Panc1 (cell line): ENCODE measurements around the gene KCND3. TPM values are rescaled to one million over a fixed set of nuclear protein-coding genes. Genes with fewer than 3 reads are reported as not detected.

Experiments
- ATAC-seq: fragments of 200-7000 bp; cut with Tn5 transposase; 2 replicates; pipeline ENCODE4 v1.9.1; 2020; ENCODE audit warnings: mild to moderate bottlenecking, moderate library complexity
- BruUV-seq: library from RNA; stranded (reverse); fragments of 400-500 nt; replicated peaks from 2 replicates; lab custom pipeline; 2021; lab: Mats Ljungman, UMichigan
- CTCF ChIA-PET: fragments of 300-600 bp; sonication (Branson Sonifier 250); formaldehyde crosslinking; loops from one replicate; lab custom pipeline; 2022; ENCODE audit warnings: antibody characterized with exemption; lab: Charles Lee
- POLR2A ChIA-PET: fragments of 300-600 bp; sonication (Branson Sonifier 250); formaldehyde crosslinking; loops from one replicate; lab custom pipeline; 2022; ENCODE audit warnings: antibody characterized with exemption; lab: Charles Lee
- DNase-seq: peaks from one replicate; pipeline ENCODE4 v3.0.0-alpha.2; 2010; ENCODE audit warnings: low read depth, low spot score
- H3K27ac ChIP-seq: 2 replicates; pipeline ENCODE4 v1.5.1; 2011; ENCODE audit warnings: mild to moderate bottlenecking, low read length, inconsistent platforms
- H3K27me3 ChIP-seq: fragments of 200-500 bp; sonication (Bioruptor generic); 2 replicates; pipeline ENCODE4 v1.6.0; 2014; ENCODE audit warnings: low read length, inconsistent platforms; ENCODE audit not compliant: control insufficient read depth, insufficient read depth
- H3K36me3 ChIP-seq: fragments of 200-500 bp; sonication (Bioruptor generic); 2 replicates; pipeline ENCODE4 v1.5.1; 2014; ENCODE audit warnings: inconsistent platforms, mild to moderate bottlenecking, low read length, moderate library complexity; ENCODE audit not compliant: control insufficient read depth, insufficient read depth
- H3K4me1 ChIP-seq: 2 replicates; pipeline ENCODE4 v1.5.1; 2011; ENCODE audit warnings: inconsistent platforms, mild to moderate bottlenecking, low read length, moderate library complexity; ENCODE audit not compliant: control insufficient read depth, insufficient read depth
- H3K4me3 ChIP-seq, 2 experiments: 2 replicates each; pipeline ENCODE4 v1.5.1; 2011 to 2012; ENCODE audit warnings: low read depth in 2 of 2, low read length in 2 of 2, mild to moderate bottlenecking in 2 of 2, inconsistent platforms in 1 of 2, moderate library complexity in 1 of 2
- H3K9me3 ChIP-seq: fragments of 200-500 bp; sonication (Bioruptor generic); 2 replicates; pipeline ENCODE4 v1.5.1; 2014; ENCODE audit warnings: low read depth, mild to moderate bottlenecking, inconsistent platforms, low read length, moderate library complexity; ENCODE audit not compliant: control insufficient read depth, insufficient read depth
- POLR2AphosphoS5 ChIP-seq: IDR thresholded peaks from 2 replicates; pipeline ENCODE4 v1.6.1; 2012; ENCODE audit warnings: mild to moderate bottlenecking, low read depth, low read length, moderate library complexity
- SIN3A ChIP-seq: IDR thresholded peaks from 2 replicates; pipeline ENCODE4 v1.6.1; 2012; ENCODE audit warnings: low read depth, mild to moderate bottlenecking, low read length, moderate library complexity, borderline replicate concordance; ENCODE audit not compliant: insufficient read depth
- TCF7L2 ChIP-seq: IDR thresholded peaks from 2 replicates; pipeline ENCODE4 v1.6.1; 2011; ENCODE audit warnings: mild to moderate bottlenecking, low read depth, low read length, inconsistent platforms
- in situ Hi-C: cut with HindIII; loops from 2 replicates; pipeline ENCODE4 v1.10.0; 2016; ENCODE audit warnings: low sequenced_read_pairs, low pct_unique_long_range_greater_than_20kb
- intact Hi-C: fragments of 100-400 bp; cut with micrococcal nuclease; formaldehyde crosslinking; loops from one replicate; pipeline ENCODE4 v1.10.0; 2022; ENCODE audit not compliant: unreplicated experiment
- total RNA-seq: library from RNA; stranded (reverse); gene quantifications from one replicate; pipeline ENCODE4 v1.2.1, GENCODE V29; 2021; ENCODE audit not compliant: unreplicated experiment
- TF ChIP-seq, protein P1 (sequence below), 2 experiments: IDR thresholded peaks; 2 replicates each; pipeline ENCODE4 v1.6.1; 2011 to 2012; ENCODE audit warnings: low read depth in 2 of 2, control low read depth in 1 of 2, low read length in 1 of 2, mild to moderate bottlenecking in 1 of 2, moderate library complexity in 1 of 2; ENCODE audit not compliant: insufficient read depth in 1 of 2
- TF ChIP-seq, protein P2 (sequence below): fragments of 450-650 bp; IDR thresholded peaks from 2 replicates; pipeline ENCODE4 v1.5.1; 2017; ENCODE audit warnings: mild to moderate bottlenecking

The KCND3 gene
- total RNA-seq, 1 experiment from 2014 or later, result not detected

DNA sequence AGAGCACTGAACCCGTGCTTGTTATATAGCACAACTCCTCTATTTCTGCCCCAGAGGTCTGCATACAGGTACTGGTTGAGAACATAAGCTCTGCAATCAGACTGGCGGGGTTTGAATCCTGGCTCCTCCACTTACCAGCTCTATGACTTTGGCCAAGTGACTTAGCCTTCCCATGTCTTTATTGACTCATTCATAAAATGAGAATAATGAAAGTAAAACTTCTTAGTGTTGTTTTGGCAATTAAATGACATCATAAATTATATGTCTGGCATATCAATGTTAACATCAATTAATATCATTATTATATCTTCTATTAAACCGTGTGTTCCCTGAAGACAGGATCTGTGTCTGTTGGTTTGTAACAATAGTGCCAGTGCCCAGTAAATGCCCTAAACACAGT, 254.6 kb downstream of the KCND3 start:
- H3K27me3 ChIP-seq, result no peaks in the 10 kb centered on the region; the same call in 1 of the 2 replicates
- H3K4me1 ChIP-seq, result no peaks in the 10 kb centered on the region
- H3K36me3 ChIP-seq, result no peaks in the 10 kb centered on the region
- in situ Hi-C loops (no loop called here), intact Hi-C loops (no loop called here)
- BruUV-seq, result no TSS peak
- ChIA-PET CTCF (interaction anchor here (0.8 kb wide), 1 partner anchor 227 kb away, joined by 3 read pairs; no protein-coding TSS in a partner anchor), POLR2A (no interaction called here)
- no peaks in the 10 kb centered on the region for H3K9me3 ChIP-seq
- DNase-seq, result no peak
- H3K27ac ChIP-seq, result no peak overlapping the region
- no peak for ATAC-seq
- H3K4me3 ChIP-seq, result no peak overlapping the region
- no peak for TF ChIP-seq POLR2AphosphoS5

DNA sequence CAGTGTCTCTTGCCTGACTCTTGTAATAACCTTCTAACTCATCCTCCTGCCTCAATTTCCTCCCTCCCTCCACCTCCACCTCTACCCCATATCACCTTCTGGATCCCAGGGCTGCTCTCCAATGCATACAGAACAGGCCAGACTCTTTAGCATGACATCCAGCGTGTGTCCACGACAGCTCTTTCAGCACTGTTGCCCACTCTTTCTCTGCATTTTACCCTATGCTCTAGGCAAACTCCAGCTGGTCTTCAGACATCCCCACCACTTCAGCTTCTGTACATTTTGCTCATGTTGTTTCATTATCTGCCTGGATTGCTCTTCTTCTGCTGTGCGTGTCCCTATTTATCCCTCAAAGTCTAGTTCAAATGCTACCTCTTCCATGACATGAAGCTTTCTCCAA, 255.0 kb downstream of the KCND3 start:
- Histone ChIP-seq H3K27me3 (no peaks in the 10 kb centered on the region; the same call in 1 of the 2 replicates), H3K4me1 (no peaks in the 10 kb centered on the region), H3K4me3 (no peak overlapping the region), H3K27ac (no peak overlapping the region), H3K9me3 (no peaks in the 10 kb centered on the region), H3K36me3 (no peaks in the 10 kb centered on the region)
- ATAC-seq, result no peak
- BruUV-seq, result no TSS peak
- CTCF ChIA-PET, result interaction anchor here (0.8 kb wide), 1 partner anchor 227 kb away, joined by 3 read pairs; no protein-coding TSS in a partner anchor
- no peak for DNase-seq
- in situ Hi-C loops, result no loop called here
- TF ChIP-seq, protein P1, sequence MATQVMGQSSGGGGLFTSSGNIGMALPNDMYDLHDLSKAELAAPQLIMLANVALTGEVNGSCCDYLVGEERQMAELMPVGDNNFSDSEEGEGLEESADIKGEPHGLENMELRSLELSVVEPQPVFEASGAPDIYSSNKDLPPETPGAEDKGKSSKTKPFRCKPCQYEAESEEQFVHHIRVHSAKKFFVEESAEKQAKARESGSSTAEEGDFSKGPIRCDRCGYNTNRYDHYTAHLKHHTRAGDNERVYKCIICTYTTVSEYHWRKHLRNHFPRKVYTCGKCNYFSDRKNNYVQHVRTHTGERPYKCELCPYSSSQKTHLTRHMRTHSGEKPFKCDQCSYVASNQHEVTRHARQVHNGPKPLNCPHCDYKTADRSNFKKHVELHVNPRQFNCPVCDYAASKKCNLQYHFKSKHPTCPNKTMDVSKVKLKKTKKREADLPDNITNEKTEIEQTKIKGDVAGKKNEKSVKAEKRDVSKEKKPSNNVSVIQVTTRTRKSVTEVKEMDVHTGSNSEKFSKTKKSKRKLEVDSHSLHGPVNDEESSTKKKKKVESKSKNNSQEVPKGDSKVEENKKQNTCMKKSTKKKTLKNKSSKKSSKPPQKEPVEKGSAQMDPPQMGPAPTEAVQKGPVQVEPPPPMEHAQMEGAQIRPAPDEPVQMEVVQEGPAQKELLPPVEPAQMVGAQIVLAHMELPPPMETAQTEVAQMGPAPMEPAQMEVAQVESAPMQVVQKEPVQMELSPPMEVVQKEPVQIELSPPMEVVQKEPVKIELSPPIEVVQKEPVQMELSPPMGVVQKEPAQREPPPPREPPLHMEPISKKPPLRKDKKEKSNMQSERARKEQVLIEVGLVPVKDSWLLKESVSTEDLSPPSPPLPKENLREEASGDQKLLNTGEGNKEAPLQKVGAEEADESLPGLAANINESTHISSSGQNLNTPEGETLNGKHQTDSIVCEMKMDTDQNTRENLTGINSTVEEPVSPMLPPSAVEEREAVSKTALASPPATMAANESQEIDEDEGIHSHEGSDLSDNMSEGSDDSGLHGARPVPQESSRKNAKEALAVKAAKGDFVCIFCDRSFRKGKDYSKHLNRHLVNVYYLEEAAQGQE (IDR thresholded peaks at IDR 0.05; ENCODE audit: insufficient read depth in 1 of 2, low read depth in 2 of 2, low read length in 1 of 2), result no peak
- TF ChIP-seq SIN3A (no peak), POLR2AphosphoS5 (no peak), TCF7L2 (no peak)
- TF ChIP-seq, protein P2, sequence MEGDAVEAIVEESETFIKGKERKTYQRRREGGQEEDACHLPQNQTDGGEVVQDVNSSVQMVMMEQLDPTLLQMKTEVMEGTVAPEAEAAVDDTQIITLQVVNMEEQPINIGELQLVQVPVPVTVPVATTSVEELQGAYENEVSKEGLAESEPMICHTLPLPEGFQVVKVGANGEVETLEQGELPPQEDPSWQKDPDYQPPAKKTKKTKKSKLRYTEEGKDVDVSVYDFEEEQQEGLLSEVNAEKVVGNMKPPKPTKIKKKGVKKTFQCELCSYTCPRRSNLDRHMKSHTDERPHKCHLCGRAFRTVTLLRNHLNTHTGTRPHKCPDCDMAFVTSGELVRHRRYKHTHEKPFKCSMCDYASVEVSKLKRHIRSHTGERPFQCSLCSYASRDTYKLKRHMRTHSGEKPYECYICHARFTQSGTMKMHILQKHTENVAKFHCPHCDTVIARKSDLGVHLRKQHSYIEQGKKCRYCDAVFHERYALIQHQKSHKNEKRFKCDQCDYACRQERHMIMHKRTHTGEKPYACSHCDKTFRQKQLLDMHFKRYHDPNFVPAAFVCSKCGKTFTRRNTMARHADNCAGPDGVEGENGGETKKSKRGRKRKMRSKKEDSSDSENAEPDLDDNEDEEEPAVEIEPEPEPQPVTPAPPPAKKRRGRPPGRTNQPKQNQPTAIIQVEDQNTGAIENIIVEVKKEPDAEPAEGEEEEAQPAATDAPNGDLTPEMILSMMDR, result no peak
- intact Hi-C loops, result no loop called here
- POLR2A ChIA-PET, result no interaction called here

DNA sequence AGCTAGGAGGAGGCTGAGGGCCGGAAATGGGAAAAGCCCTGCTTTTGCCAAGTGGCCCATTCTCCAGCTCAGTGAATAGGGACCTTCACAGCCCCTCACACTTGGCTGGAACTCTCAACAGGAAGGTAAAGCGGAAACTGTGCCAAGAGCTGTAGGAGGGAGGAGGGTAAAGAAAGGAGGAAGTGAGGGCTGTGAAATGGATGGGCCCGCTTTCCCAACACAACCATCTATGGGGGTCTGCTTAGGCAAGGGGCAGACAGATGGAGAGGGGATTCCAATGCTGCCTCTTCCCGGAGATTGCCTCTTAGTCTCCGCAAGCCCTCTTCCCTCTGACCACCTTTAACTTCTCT, 255.5 kb downstream of the KCND3 start:
- ChIA-PET CTCF (no interaction called here), POLR2A (no interaction called here)
- no peak overlapping the region for H3K4me3 ChIP-seq
- in situ Hi-C loops (no loop called here), intact Hi-C loops (no loop called here)
- DNase-seq, result no peak
- no TSS peak for BruUV-seq
- H3K36me3 ChIP-seq, result no peaks in the 10 kb centered on the region
- no peaks in the 10 kb centered on the region for H3K9me3 ChIP-seq
- no peaks in the 10 kb centered on the region; the same call in 1 of the 2 replicates for H3K27me3 ChIP-seq
- no peak overlapping the region for H3K27ac ChIP-seq
- no peaks in the 10 kb centered on the region for H3K4me1 ChIP-seq
- TF ChIP-seq, protein P1 (IDR thresholded peaks at IDR 0.05; ENCODE audit: insufficient read depth in 1 of 2, low read depth in 2 of 2, low read length in 1 of 2), result no peak
- TF ChIP-seq SIN3A (no peak), TCF7L2 (no peak), POLR2AphosphoS5 (no peak)
- TF ChIP-seq, protein P2, result no peak
- no peak for ATAC-seq
